ENCODE data around the gene NPHS1.

Gene NPHS1

DNA sequence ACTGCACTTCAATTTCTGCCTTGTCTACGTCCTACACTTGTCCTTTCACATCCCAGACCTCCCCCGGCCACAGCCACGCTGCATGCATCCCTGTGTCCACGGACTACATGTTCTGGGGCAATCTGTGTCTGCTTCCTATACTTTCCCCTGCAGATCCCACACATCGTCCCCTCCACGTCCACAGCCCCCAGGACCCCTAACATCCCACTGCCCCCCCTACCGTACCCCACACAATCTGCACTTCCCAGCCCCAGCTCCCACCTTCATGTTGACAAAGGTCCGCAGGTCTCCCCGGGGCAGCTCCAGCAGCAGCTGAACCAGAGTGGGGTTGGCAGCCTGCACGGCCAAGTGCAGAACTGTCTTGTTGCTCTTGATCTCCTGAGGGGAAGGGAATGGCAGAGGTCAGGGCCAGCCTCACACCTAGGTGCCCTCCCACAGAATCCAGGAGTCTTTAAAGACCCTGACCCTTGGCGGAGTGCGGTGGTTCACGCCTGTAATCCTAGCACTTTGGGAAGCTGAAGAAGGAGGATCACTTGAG, 37.9 kb upstream of the NPHS1 start:
- Histone ChIP-seq H3K4me3 (ENCODE audit: low read depth, low read length) (no peak overlapping the region), H3K4me1 (ENCODE audit: control insufficient read depth, insufficient read depth, low read length) (no peaks in the 10 kb centered on the region), H3K9me3 (ENCODE audit: control insufficient read depth, insufficient read depth, low read depth, low read length) (no peaks in the 10 kb centered on the region), H3K36me3 (ENCODE audit: control insufficient read depth in 2 of 2, insufficient read depth in 1 of 2, low read length in 2 of 2) (peaks cover 62 to 76% of the 10 kb centered on the region in 2 experiments), H3K27ac (ENCODE audit: extremely low read depth, low read depth, low read length) (no peak overlapping the region)
- TF ChIP-seq ZNF624 (tag by site-specific recombination; IDR thresholded peaks at IDR 0.05) = no peak
- TF ChIP-seq HOXD13 (CRISPR knock-in tag; IDR thresholded peaks at IDR 0.05; ENCODE audit: borderline replicate concordance) = no peak
- TF ChIP-seq SALL2 (tag by site-specific recombination; IDR thresholded peaks at IDR 0.05; ENCODE audit: borderline replicate concordance) = no peak
- no peak for TF ChIP-seq OVOL3 (tag by site-specific recombination; IDR thresholded peaks at IDR 0.05)
- TF ChIP-seq, protein P1, sequence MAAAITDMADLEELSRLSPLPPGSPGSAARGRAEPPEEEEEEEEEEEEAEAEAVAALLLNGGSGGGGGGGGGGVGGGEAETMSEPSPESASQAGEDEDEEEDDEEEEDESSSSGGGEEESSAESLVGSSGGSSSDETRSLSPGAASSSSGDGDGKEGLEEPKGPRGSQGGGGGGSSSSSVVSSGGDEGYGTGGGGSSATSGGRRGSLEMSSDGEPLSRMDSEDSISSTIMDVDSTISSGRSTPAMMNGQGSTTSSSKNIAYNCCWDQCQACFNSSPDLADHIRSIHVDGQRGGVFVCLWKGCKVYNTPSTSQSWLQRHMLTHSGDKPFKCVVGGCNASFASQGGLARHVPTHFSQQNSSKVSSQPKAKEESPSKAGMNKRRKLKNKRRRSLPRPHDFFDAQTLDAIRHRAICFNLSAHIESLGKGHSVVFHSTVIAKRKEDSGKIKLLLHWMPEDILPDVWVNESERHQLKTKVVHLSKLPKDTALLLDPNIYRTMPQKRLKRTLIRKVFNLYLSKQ (tag by site-specific recombination; IDR thresholded peaks at IDR 0.05; ENCODE audit: borderline replicate concordance) = no peak
- no peak for TF ChIP-seq IKZF3 (tag by site-specific recombination; IDR thresholded peaks at IDR 0.05)
- no peak for TF ChIP-seq ZNF350 (tag by site-specific recombination; IDR thresholded peaks at IDR 0.05)
- TF ChIP-seq ZNF239 (tag by site-specific recombination; IDR thresholded peaks at IDR 0.05) = no peak
- no peak for TF ChIP-seq ZNF223 (tag by site-specific recombination; IDR thresholded peaks at IDR 0.05)
- TF ChIP-seq, protein P2, sequence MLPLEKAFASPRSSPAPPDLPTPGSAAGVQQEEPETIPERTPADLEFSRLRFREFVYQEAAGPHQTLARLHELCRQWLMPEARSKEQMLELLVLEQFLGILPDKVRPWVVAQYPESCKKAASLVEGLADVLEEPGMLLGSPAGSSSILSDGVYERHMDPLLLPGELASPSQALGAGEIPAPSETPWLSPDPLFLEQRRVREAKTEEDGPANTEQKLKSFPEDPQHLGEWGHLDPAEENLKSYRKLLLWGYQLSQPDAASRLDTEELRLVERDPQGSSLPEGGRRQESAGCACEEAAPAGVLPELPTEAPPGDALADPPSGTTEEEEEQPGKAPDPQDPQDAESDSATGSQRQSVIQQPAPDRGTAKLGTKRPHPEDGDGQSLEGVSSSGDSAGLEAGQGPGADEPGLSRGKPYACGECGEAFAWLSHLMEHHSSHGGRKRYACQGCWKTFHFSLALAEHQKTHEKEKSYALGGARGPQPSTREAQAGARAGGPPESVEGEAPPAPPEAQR (tag by site-specific recombination; IDR thresholded peaks at IDR 0.05) = no peak
- no peak for TF ChIP-seq ZNF394 (tag by site-specific recombination; IDR thresholded peaks at IDR 0.05; ENCODE audit: borderline replicate concordance)
- TF ChIP-seq, protein P3, sequence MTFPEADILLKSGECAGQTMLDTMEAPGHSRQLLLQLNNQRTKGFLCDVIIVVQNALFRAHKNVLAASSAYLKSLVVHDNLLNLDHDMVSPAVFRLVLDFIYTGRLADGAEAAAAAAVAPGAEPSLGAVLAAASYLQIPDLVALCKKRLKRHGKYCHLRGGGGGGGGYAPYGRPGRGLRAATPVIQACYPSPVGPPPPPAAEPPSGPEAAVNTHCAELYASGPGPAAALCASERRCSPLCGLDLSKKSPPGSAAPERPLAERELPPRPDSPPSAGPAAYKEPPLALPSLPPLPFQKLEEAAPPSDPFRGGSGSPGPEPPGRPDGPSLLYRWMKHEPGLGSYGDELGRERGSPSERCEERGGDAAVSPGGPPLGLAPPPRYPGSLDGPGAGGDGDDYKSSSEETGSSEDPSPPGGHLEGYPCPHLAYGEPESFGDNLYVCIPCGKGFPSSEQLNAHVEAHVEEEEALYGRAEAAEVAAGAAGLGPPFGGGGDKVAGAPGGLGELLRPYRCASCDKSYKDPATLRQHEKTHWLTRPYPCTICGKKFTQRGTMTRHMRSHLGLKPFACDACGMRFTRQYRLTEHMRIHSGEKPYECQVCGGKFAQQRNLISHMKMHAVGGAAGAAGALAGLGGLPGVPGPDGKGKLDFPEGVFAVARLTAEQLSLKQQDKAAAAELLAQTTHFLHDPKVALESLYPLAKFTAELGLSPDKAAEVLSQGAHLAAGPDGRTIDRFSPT (tag by site-specific recombination; IDR thresholded peaks at IDR 0.05) = no peak
- TF ChIP-seq, protein P4, sequence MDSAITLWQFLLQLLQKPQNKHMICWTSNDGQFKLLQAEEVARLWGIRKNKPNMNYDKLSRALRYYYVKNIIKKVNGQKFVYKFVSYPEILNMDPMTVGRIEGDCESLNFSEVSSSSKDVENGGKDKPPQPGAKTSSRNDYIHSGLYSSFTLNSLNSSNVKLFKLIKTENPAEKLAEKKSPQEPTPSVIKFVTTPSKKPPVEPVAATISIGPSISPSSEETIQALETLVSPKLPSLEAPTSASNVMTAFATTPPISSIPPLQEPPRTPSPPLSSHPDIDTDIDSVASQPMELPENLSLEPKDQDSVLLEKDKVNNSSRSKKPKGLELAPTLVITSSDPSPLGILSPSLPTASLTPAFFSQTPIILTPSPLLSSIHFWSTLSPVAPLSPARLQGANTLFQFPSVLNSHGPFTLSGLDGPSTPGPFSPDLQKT (IDR thresholded peaks at IDR 0.05; ENCODE audit: borderline replicate concordance, low read depth, low read length) = no peak
- CTCF ChIA-PET = interaction anchor here (1.8 kb wide), 1 partner anchor 41 kb away, joined by 7 read pairs; no protein-coding TSS in a partner anchor
- POLR2A ChIA-PET = interaction anchor here (1.4 kb wide), 1 partner anchor 21 kb away, joined by 4 read pairs; no protein-coding TSS in a partner anchor

DNA sequence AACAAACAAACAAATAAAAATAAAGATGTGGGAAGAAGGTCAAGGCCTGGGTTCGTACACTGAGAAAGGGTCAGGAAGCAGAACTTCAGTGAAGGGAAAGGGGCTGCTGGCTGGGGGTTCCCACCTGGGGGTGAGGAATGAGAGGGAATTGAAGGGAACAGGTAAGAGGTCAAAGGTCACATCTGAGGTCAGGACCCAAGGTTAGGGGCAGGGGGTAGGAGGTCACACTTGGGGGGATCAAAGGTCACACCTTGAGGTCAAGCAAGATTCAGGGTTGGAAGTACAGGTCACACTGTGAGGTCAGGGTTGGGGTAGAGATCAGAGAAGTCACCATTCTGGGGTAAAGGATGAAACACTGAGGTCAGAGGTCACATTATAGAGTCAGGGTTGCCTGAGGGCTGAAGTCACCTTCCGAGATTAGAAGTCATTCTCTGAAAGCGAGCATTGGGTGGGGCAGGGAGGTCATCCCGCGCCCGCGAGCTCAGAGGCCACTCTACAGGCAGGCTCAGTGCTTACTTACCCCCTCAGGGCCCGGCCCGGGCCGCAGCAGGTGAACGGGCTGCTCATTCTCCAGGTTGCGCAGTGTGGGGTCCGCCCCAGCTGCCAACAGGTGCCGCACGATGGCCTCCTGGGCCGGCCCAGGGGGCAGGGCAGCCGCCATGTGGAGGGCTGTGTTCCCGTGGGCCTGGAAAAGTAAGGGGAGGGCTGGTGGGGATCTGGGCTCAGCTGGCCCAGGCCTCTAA, 37.2 kb upstream of the NPHS1 start:
- POLR2A ChIA-PET = interaction anchor here (0.7 to 1.2 kb wide), 2 partner anchors 14 to 42 kb away, joined by 3 read pairs; no protein-coding TSS in a partner anchor
- CTCF ChIA-PET = no interaction called here
- H3K9me3 ChIP-seq (ENCODE audit: control insufficient read depth, insufficient read depth, low read depth, low read length) = no peaks in the 10 kb centered on the region
- TF ChIP-seq ZNF112 (tag by site-specific recombination; IDR thresholded peaks at IDR 0.05) (no peak), KLF7 (tag by site-specific recombination; IDR thresholded peaks at IDR 0.05; ENCODE audit: borderline replicate concordance) (no peak), ZNF239 (tag by site-specific recombination; IDR thresholded peaks at IDR 0.05) (0 out of 2 replicates have a peak, but pooled peaks have one; percentile 44), ZNF558 (tag by site-specific recombination; IDR thresholded peaks at IDR 0.05) (no peak), BCL11B (tag by site-specific recombination; IDR thresholded peaks at IDR 0.05; ENCODE audit: low read depth) (peak; percentile 100), ZNF37A (tag by site-specific recombination; IDR thresholded peaks at IDR 0.05) (no peak), ZNF341 (tag by site-specific recombination; IDR thresholded peaks at IDR 0.05; ENCODE audit: low read depth) (no peak)
- TF ChIP-seq, protein P5, sequence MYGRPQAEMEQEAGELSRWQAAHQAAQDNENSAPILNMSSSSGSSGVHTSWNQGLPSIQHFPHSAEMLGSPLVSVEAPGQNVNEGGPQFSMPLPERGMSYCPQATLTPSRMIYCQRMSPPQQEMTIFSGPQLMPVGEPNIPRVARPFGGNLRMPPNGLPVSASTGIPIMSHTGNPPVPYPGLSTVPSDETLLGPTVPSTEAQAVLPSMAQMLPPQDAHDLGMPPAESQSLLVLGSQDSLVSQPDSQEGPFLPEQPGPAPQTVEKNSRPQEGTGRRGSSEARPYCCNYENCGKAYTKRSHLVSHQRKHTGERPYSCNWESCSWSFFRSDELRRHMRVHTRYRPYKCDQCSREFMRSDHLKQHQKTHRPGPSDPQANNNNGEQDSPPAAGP (tag by site-specific recombination; IDR thresholded peaks at IDR 0.05) = 0 out of 2 replicates have a peak, but pooled peaks have one; percentile 48
- TF ChIP-seq, protein P4 (IDR thresholded peaks at IDR 0.05; ENCODE audit: borderline replicate concordance, low read depth, low read length) = no peak

More for the DNA sequence above, 37.2 kb upstream of the NPHS1 start:
- no peak overlapping the region for H3K27ac ChIP-seq (ENCODE audit: extremely low read depth, low read depth, low read length)
- no peaks in the 10 kb centered on the region for H3K4me1 ChIP-seq (ENCODE audit: control insufficient read depth, insufficient read depth, low read length)
- H3K4me3 ChIP-seq (ENCODE audit: low read depth, low read length) = no peak overlapping the region
- H3K36me3 ChIP-seq (ENCODE audit: control insufficient read depth in 2 of 2, insufficient read depth in 1 of 2, low read length in 2 of 2) = peaks cover 60 to 70% of the 10 kb centered on the region in 2 experiments

All from HEK293 (cell line).